Uterine smooth muscle cell (primary cell): Measurements from ENCODE around the gene SNF8. TPM values are rescaled to one million over a fixed set of nuclear protein-coding genes. Genes with fewer than 3 reads are reported as not detected.

ENCODE experiments used
- total RNA-seq: library from RNA; depleted of rRNA; stranded (reverse); fragments of >200 nt; gene quantifications from 2 replicates; pipeline ENCODE4 v1.2.3, GENCODE V29; 2014

The SNF8 gene, protein sequence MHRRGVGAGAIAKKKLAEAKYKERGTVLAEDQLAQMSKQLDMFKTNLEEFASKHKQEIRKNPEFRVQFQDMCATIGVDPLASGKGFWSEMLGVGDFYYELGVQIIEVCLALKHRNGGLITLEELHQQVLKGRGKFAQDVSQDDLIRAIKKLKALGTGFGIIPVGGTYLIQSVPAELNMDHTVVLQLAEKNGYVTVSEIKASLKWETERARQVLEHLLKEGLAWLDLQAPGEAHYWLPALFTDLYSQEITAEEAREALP
- 110 and 124 TPM in 2 replicates for total RNA-seq

GRCh38 chr17:48944515-48945260 is at the start of gene SNF8:
SNF8 (minus strand) TSS chr17:48944842; CDS start chr17:48944734, 108 bp downstream.

GRCh38 chr17:48908047-48908843 is 36.4 kb downstream of the SNF8 start, which contains the start of gene UBE2Z:
UBE2Z (plus strand) TSS chr17:48908407; CDS start chr17:48908504, 97 bp downstream.

Other genes with a start within 250 kb of the SNF8 start
- not detected in 2 replicates for gene PRAC1, start 222.3 kb downstream of the SNF8 start, total RNA-seq
- not detected in 2 replicates for gene PRAC2, start 221.7 kb downstream of the SNF8 start, total RNA-seq
- not detected in 2 replicates for gene HOXB13, start 216.1 kb downstream of the SNF8 start, total RNA-seq
- not detected in 2 replicates for gene TTLL6, start 127.6 kb downstream of the SNF8 start, total RNA-seq
- gene CALCOCO2, start 113.8 kb downstream of the SNF8 start, total RNA-seq, result 52.5 and 53.5 TPM in 2 replicates
- 36.5 and 45.2 TPM in 2 replicates for gene ATP5MC1, start 52.1 kb downstream of the SNF8 start, total RNA-seq
- gene UBE2Z, start 36.4 kb downstream of the SNF8 start, total RNA-seq, result 64.6 and 74.8 TPM in 2 replicates
- not detected in 2 replicates for gene GIP, start 23.8 kb upstream of the SNF8 start, total RNA-seq
- 0.44 and 0.62 TPM in 2 replicates for gene IGF2BP1, start 52.5 kb upstream of the SNF8 start, total RNA-seq
- under 0.01 TPM in 1 of 2 replicates, not detected in the other for gene B4GALNT2, start 187.9 kb upstream of the SNF8 start, total RNA-seq